ENCODE data around the gene DYNC1LI1.
A peak's percentile ranks its signal among the peaks of the same experiment; 100 is the strongest.
"Not testable (repeated sequence)": the region's sequence is repeated elsewhere in the genome, so short reads cannot be mapped to it uniquely, and the experiment has no call there.

The DYNC1LI1 gene

GRCh38 chr3:32591186-32591585 is 20.5 kb upstream of the DYNC1LI1 start:
- in situ Hi-C loops (cut with MboI; ENCODE audit: low pct_unique_long_range_greater_than_20kb, low sequenced_read_pairs, unreplicated experiment), result no loop called here
- no peak for TF ChIP-seq CTCF (IDR thresholded peaks at IDR 0.05; ENCODE audit: extremely low read depth, insufficient read depth, missing control alignments)

GRCh38 chr3:32586356-32586755 is 15.7 kb upstream of the DYNC1LI1 start:
- DNase-seq (ENCODE audit: low spot score), result no peak
- TF ChIP-seq CTCF (IDR thresholded peaks at IDR 0.05; ENCODE audit: extremely low read depth, insufficient read depth, missing control alignments), result no peak
- in situ Hi-C loops (cut with MboI; ENCODE audit: low pct_unique_long_range_greater_than_20kb, low sequenced_read_pairs, unreplicated experiment), result no loop called here

More at GRCh38 chr3:32591186-32591585, 20.5 kb upstream of the DYNC1LI1 start:
- DNase-seq (ENCODE audit: low spot score), result no peak

- DNase-seq (ENCODE audit: low spot score), result no peak
- in situ Hi-C loops (cut with MboI; ENCODE audit: low pct_unique_long_range_greater_than_20kb, low sequenced_read_pairs, unreplicated experiment), result no loop called here
- no peak for TF ChIP-seq CTCF (IDR thresholded peaks at IDR 0.05; ENCODE audit: extremely low read depth, insufficient read depth, missing control alignments)
These were observed 14.0 kb upstream of the DYNC1LI1 start for GRCh38 chr3:32584660-32585059.

- no peak for DNase-seq (ENCODE audit: low spot score)
- in situ Hi-C loops (cut with MboI; ENCODE audit: low pct_unique_long_range_greater_than_20kb, low sequenced_read_pairs, unreplicated experiment), result no loop called here
- no peak for TF ChIP-seq CTCF (IDR thresholded peaks at IDR 0.05; ENCODE audit: extremely low read depth, insufficient read depth, missing control alignments)
These were observed 13.1 kb upstream of the DYNC1LI1 start for GRCh38 chr3:32583708-32584107.

- DNase-seq (ENCODE audit: low spot score); in situ Hi-C loops (cut with MboI; ENCODE audit: low pct_unique_long_range_greater_than_20kb, low sequenced_read_pairs, unreplicated experiment): not testable (repeated sequence)
These were observed 8.0 kb upstream of the DYNC1LI1 start for GRCh38 chr3:32578669-32579068.

- TF ChIP-seq CTCF (IDR thresholded peaks at IDR 0.05; ENCODE audit: extremely low read depth, insufficient read depth, missing control alignments), result no peak
- DNase-seq (ENCODE audit: low spot score), result peak; percentile 74
- in situ Hi-C loops (cut with MboI; ENCODE audit: low pct_unique_long_range_greater_than_20kb, low sequenced_read_pairs, unreplicated experiment), result no loop called here
These were observed 7.2 kb upstream of the DYNC1LI1 start for GRCh38 chr3:32577581-32578556.

GRCh38 chr3:32577174-32577573 is 6.5 kb upstream of the DYNC1LI1 start:
- no peak for DNase-seq (ENCODE audit: low spot score)
- TF ChIP-seq CTCF (IDR thresholded peaks at IDR 0.05; ENCODE audit: extremely low read depth, insufficient read depth, missing control alignments), result no peak
- in situ Hi-C loops (cut with MboI; ENCODE audit: low pct_unique_long_range_greater_than_20kb, low sequenced_read_pairs, unreplicated experiment), result no loop called here
